Cardiac fibroblast (primary cell): ENCODE data around the gene ALOX15.

Source experiments
- DNase-seq, 2 donors: peaks; one replicate each; pipeline versions ENCODE4 v3.0.0 to v3.0.0-alpha.2; 2010; ENCODE audit warnings: low read depth in 2 of 2
- H3K4me3 ChIP-seq, 2 donors: replicated peaks in 1 of 2; 1 replicate in 1 of 2; 2 replicates in 1 of 2; pipeline ENCODE4 v1.5.1; 2011; ENCODE audit warnings: low read depth in 2 of 2, low read length in 2 of 2, mild to moderate bottlenecking in 2 of 2, moderate library complexity in 1 of 2
- TF ChIP-seq, protein P1 (sequence below): IDR thresholded peaks from one replicate; pipeline ENCODE4 v1.5.1; 2011; ENCODE audit warnings: low read depth, mild to moderate bottlenecking, low read length, inconsistent platforms

ALOX15 gene

DNA sequence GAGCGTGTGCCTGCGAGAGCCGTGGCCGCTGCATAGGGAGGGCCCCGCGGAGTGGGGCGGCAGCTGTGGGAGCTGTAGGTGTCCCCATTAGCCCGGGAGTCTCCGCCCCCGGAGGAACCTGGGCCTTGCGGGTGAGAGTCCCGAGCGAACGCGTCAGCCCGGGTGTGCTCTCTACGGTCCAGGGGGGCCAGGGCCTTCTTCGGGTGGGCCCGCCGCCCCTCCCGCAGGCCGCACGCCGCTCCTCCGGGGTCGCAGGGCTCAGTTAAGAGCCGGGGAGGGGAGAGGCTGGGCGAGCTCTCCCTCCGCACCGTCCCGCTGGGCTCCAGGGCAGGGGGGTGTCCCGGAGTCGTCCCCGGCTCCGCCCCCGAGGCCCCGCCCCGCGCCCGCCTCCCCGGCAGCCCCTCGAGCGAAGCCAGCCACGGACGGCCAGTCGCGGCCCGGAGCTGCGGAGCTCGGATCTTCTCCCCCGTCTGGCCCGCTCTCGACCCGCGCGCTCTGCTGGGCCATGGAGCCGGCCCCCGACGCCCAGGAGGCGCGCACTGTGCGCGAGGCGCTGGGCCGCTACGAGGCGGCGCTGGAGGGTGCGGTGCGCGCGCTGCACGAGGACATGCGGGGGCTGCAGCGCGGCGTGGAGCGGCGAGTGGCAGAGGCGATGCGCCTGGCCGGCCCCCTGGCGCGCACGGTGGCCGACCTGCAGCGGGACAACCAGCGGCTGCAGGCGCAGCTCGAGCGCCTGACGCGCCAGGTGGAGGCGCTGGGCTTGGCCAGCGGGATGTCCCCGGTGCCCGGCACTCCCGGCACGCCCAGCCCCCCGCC is 57.2 kb downstream of the ALOX15 start, which contains the start of gene SMTNL2:
Gene SMTNL2, plus strand, starts transcription at position 429 of the 816 bp plus-strand sequence. Its CDS starts 77 bp downstream, at position 506.
- TF ChIP-seq, protein P1, sequence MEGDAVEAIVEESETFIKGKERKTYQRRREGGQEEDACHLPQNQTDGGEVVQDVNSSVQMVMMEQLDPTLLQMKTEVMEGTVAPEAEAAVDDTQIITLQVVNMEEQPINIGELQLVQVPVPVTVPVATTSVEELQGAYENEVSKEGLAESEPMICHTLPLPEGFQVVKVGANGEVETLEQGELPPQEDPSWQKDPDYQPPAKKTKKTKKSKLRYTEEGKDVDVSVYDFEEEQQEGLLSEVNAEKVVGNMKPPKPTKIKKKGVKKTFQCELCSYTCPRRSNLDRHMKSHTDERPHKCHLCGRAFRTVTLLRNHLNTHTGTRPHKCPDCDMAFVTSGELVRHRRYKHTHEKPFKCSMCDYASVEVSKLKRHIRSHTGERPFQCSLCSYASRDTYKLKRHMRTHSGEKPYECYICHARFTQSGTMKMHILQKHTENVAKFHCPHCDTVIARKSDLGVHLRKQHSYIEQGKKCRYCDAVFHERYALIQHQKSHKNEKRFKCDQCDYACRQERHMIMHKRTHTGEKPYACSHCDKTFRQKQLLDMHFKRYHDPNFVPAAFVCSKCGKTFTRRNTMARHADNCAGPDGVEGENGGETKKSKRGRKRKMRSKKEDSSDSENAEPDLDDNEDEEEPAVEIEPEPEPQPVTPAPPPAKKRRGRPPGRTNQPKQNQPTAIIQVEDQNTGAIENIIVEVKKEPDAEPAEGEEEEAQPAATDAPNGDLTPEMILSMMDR: no peak
- peak within 1 kb of the TSS in 1 of 2 donors; percentile 35 for H3K4me3 ChIP-seq
- no peak for DNase-seq

DNA sequence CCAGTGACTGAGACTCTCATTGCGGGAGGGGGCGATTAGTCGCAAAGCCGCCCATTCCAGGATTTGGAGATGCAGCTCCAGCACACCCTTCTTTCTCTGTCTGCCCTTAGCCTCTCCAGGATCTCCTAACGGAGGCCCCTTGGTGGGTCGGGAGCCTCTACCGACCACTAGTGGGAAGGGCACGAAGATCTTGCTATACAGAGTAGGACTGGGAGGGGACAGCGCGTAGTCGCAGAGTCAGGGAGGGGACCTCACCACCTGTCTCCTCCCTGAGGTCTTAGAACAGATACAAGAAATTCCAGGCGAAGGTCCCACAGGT is 57.7 kb downstream of the ALOX15 start:
- DNase-seq: peak in 1 of 2 donors; percentile 25
- TF ChIP-seq, protein P1: peak; percentile 28
- peak overlapping the region in 1 of 2 donors; percentile 23 for H3K4me3 ChIP-seq

DNA sequence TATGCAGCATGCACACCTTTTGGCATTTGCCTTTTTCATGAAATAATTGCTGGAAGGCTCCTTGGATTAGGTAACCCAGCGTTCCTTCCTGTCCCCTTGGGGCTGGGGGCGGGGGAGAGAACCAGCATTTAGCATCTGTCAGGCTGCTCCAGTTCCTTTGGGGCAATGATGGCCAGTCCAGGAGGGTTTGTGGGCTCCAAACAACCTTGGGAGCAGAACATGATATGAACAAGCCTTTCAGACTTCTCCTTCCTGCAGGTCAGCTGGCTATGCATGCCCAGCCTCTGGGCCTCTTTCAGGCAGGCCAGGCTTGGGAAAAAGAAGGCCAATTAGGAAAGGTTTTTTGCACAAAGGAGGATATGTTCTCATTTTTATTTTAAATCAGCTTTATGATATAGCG is 58.3 kb downstream of the ALOX15 start:
- no peak for DNase-seq
- TF ChIP-seq, protein P1: no peak
- H3K4me3 ChIP-seq: no peak overlapping the region

DNA sequence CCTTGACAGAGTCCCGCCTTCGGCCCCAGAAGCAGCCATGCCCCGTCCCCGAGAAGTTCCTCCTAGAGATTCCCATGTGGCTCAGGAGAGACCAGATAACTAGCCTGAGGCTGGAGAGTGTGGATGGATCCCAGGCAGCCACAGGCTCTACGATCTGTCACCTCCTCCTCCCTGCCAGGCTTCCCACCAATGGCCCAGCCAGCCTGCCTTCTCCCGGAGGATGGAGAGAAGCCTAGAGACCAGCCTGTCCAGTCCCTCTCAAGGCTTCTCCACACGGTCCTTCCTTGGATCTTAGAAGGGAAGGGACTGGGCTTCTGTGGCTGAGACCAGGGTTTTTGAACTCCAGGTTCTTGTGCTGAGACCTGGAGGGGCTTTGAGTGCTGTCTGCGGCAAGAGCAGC is 58.8 kb downstream of the ALOX15 start:
- H3K4me3 ChIP-seq: no peak overlapping the region
- TF ChIP-seq, protein P1: no peak
- no peak for DNase-seq

DNA sequence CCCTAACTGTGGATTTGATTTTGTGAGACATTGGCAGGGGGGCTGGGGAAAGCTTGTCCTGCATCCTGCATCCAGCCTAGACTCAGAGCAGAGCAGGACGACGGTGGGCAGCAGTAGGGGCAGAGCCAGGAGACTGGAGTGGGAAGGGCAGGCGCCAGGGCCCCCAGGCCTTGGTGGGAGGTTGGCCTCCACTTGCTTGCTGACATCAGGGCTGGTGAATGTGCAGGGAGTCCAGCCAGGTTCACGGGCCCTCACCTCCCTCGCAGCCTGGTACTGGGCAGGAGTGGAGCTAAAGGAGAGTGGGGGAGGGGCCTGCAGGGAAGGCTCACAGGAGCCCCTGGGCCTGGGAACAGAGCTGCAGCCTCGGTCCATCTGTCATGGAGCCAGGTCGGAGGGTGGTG is 59.4 kb downstream of the ALOX15 start:
- TF ChIP-seq, protein P1: no peak
- no peak overlapping the region for H3K4me3 ChIP-seq
- no peak for DNase-seq
